Peyer's patch (tissue), 4 donors: ENCODE data around the gene MCU.

Experiments used
- POLR2A ChIP-seq, 2 donors: fragments of 450-650 bp; IDR thresholded peaks; one replicate each; pipeline ENCODE4 v1.5.1; 2017; ENCODE audit warnings: antibody characterized with exemption in 2 of 2, mild to moderate bottlenecking in 2 of 2, moderate library complexity in 2 of 2
- TF ChIP-seq, protein P1 (sequence below), 6 experiments: fragments of 450-650 bp in 4 of 6; fragments of 200-600 bp in 2 of 6; sonication (generic) in 1 of 6; IDR thresholded peaks; one replicate each; pipeline ENCODE4 v1.5.1; 2017 to 2019; ENCODE audit warnings: antibody characterized with exemption in 6 of 6, mild to moderate bottlenecking in 3 of 6, moderate library complexity in 1 of 6

DNA sequence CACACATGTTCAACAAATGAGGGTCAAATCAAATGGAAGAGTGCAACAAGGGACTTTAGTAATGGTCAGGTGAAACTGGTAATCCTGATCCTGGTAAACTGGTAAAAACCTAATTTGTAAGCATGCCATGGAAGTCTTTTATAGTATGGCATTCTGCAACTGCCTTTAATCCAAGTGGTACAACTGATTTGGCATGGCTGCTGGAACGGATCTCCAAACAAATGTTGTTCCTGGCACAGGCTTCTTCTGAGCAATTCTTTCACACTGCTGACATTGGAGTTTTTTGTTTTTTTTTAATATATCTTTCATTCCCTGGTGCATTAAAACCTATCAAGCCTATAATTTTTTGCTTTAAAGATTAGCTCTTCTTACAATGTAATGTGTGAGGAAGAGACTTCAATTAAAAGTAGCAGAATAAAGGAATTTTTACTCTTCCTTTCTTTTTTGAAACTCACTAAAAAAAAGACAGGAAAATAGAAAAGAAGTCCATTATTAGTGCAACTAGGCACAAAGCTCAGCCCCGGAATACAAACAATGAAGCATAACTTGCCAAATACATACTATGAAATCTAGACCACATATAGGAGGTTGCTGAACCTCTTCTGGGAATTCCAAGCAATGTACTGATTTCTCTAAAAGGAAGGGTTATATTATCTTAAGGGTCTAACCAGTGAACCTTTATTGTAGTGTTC, 122.3 kb downstream of the MCU start:
- TF ChIP-seq, protein P1, sequence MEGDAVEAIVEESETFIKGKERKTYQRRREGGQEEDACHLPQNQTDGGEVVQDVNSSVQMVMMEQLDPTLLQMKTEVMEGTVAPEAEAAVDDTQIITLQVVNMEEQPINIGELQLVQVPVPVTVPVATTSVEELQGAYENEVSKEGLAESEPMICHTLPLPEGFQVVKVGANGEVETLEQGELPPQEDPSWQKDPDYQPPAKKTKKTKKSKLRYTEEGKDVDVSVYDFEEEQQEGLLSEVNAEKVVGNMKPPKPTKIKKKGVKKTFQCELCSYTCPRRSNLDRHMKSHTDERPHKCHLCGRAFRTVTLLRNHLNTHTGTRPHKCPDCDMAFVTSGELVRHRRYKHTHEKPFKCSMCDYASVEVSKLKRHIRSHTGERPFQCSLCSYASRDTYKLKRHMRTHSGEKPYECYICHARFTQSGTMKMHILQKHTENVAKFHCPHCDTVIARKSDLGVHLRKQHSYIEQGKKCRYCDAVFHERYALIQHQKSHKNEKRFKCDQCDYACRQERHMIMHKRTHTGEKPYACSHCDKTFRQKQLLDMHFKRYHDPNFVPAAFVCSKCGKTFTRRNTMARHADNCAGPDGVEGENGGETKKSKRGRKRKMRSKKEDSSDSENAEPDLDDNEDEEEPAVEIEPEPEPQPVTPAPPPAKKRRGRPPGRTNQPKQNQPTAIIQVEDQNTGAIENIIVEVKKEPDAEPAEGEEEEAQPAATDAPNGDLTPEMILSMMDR (IDR thresholded peaks at IDR 0.05) = no peak
- TF ChIP-seq POLR2A (IDR thresholded peaks at IDR 0.05) = no peak
